Measurements from ENCODE around the gene BATF.

Gene BATF

GRCh38 chr14:75492832-75493591, 29.3 kb upstream of the BATF start:
- Histone ChIP-seq H3K36me3 (ENCODE audit: control insufficient read depth, insufficient read depth, low read length) (no peaks in the 10 kb centered on the region), H3K27me3 (ENCODE audit: control insufficient read depth, insufficient read depth, low read length) (no peaks in the 10 kb centered on the region), H3K4me3 (ENCODE audit: low read length) (no peak overlapping the region), H3K9ac (ENCODE audit: low read length) (no peak overlapping the region), H3K27ac (ENCODE audit: low read depth, low read length) (no peak overlapping the region), H3K4me1 (ENCODE audit: control insufficient read depth, insufficient read depth, low read length) (no peaks in the 10 kb centered on the region)

- H3K27ac ChIP-seq (ENCODE audit: low read depth, low read length): no peak overlapping the region
- H3K4me1 ChIP-seq (ENCODE audit: control insufficient read depth, insufficient read depth, low read length): no peaks in the 10 kb centered on the region
- H3K4me3 ChIP-seq (ENCODE audit: low read length): no peak overlapping the region
- H3K27me3 ChIP-seq (ENCODE audit: control insufficient read depth, insufficient read depth, low read length): no peaks in the 10 kb centered on the region
- H3K36me3 ChIP-seq (ENCODE audit: control insufficient read depth, insufficient read depth, low read length): no peaks in the 10 kb centered on the region
- no peak overlapping the region for H3K9ac ChIP-seq (ENCODE audit: low read length)
Measured at GRCh38 chr14:75493592-75494087, 28.6 kb upstream of the BATF start.

- H3K36me3 ChIP-seq (ENCODE audit: control insufficient read depth, insufficient read depth, low read length): no peaks in the 10 kb centered on the region
- H3K9ac ChIP-seq (ENCODE audit: low read length): no peak overlapping the region
- no peak overlapping the region for H3K4me3 ChIP-seq (ENCODE audit: low read length)
- no peaks in the 10 kb centered on the region for H3K4me1 ChIP-seq (ENCODE audit: control insufficient read depth, insufficient read depth, low read length)
- no peaks in the 10 kb centered on the region for H3K27me3 ChIP-seq (ENCODE audit: control insufficient read depth, insufficient read depth, low read length)
- H3K27ac ChIP-seq (ENCODE audit: low read depth, low read length): no peak overlapping the region
Measured at GRCh38 chr14:75494896-75495295, 27.4 kb upstream of the BATF start.

- Histone ChIP-seq H3K27me3 (ENCODE audit: control insufficient read depth, insufficient read depth, low read length) (no peaks in the 10 kb centered on the region), H3K36me3 (ENCODE audit: control insufficient read depth, insufficient read depth, low read length) (no peaks in the 10 kb centered on the region), H3K27ac (ENCODE audit: low read depth, low read length) (no peak overlapping the region), H3K4me3 (ENCODE audit: low read length) (no peak overlapping the region), H3K4me1 (ENCODE audit: control insufficient read depth, insufficient read depth, low read length) (no peaks in the 10 kb centered on the region), H3K9ac (ENCODE audit: low read length) (no peak overlapping the region)
Measured at GRCh38 chr14:75495399-75495798, 26.9 kb upstream of the BATF start.

- no peak overlapping the region for H3K4me3 ChIP-seq (ENCODE audit: low read length)
- no peaks in the 10 kb centered on the region for H3K27me3 ChIP-seq (ENCODE audit: control insufficient read depth, insufficient read depth, low read length)
- no peaks in the 10 kb centered on the region for H3K36me3 ChIP-seq (ENCODE audit: control insufficient read depth, insufficient read depth, low read length)
- H3K4me1 ChIP-seq (ENCODE audit: control insufficient read depth, insufficient read depth, low read length): no peaks in the 10 kb centered on the region
- no peak overlapping the region for H3K27ac ChIP-seq (ENCODE audit: low read depth, low read length)
- H3K9ac ChIP-seq (ENCODE audit: low read length): no peak overlapping the region
Measured at GRCh38 chr14:75495882-75496281, 26.4 kb upstream of the BATF start.

GRCh38 chr14:75496755-75497154, 25.5 kb upstream of the BATF start:
- Histone ChIP-seq H3K27me3 (ENCODE audit: control insufficient read depth, insufficient read depth, low read length) (no peaks in the 10 kb centered on the region), H3K4me1 (ENCODE audit: control insufficient read depth, insufficient read depth, low read length) (no peaks in the 10 kb centered on the region), H3K4me3 (ENCODE audit: low read length) (no peak overlapping the region), H3K27ac (ENCODE audit: low read depth, low read length) (no peak overlapping the region), H3K36me3 (ENCODE audit: control insufficient read depth, insufficient read depth, low read length) (no peaks in the 10 kb centered on the region), H3K9ac (ENCODE audit: low read length) (no peak overlapping the region)

GRCh38 chr14:75497191-75497590, 25.1 kb upstream of the BATF start:
- no peak overlapping the region for H3K9ac ChIP-seq (ENCODE audit: low read length)
- no peak overlapping the region for H3K27ac ChIP-seq (ENCODE audit: low read depth, low read length)
- no peak overlapping the region for H3K4me3 ChIP-seq (ENCODE audit: low read length)
- no peaks in the 10 kb centered on the region for H3K36me3 ChIP-seq (ENCODE audit: control insufficient read depth, insufficient read depth, low read length)
- no peaks in the 10 kb centered on the region for H3K4me1 ChIP-seq (ENCODE audit: control insufficient read depth, insufficient read depth, low read length)
- H3K27me3 ChIP-seq (ENCODE audit: control insufficient read depth, insufficient read depth, low read length): no peaks in the 10 kb centered on the region

- Histone ChIP-seq H3K27me3 (ENCODE audit: control insufficient read depth, insufficient read depth, low read length) (no peaks in the 10 kb centered on the region), H3K4me1 (ENCODE audit: control insufficient read depth, insufficient read depth, low read length) (no peaks in the 10 kb centered on the region), H3K27ac (ENCODE audit: low read depth, low read length) (no peak overlapping the region), H3K9ac (ENCODE audit: low read length) (no peak overlapping the region), H3K36me3 (ENCODE audit: control insufficient read depth, insufficient read depth, low read length) (no peaks in the 10 kb centered on the region), H3K4me3 (ENCODE audit: low read length) (no peak overlapping the region)
Measured at GRCh38 chr14:75497701-75498100, 24.6 kb upstream of the BATF start.

- Histone ChIP-seq H3K27ac (ENCODE audit: low read depth, low read length) (no peak overlapping the region), H3K4me1 (ENCODE audit: control insufficient read depth, insufficient read depth, low read length) (no peaks in the 10 kb centered on the region), H3K9ac (ENCODE audit: low read length) (no peak overlapping the region), H3K4me3 (ENCODE audit: low read length) (no peak overlapping the region), H3K27me3 (ENCODE audit: control insufficient read depth, insufficient read depth, low read length) (no peaks in the 10 kb centered on the region), H3K36me3 (ENCODE audit: control insufficient read depth, insufficient read depth, low read length) (no peaks in the 10 kb centered on the region)
Measured at GRCh38 chr14:75499084-75499875, 23.0 kb upstream of the BATF start.

- H3K36me3 ChIP-seq (ENCODE audit: control insufficient read depth, insufficient read depth, low read length): no peaks in the 10 kb centered on the region
- H3K27ac ChIP-seq (ENCODE audit: low read depth, low read length): no peak overlapping the region
- no peak overlapping the region for H3K4me3 ChIP-seq (ENCODE audit: low read length)
- no peaks in the 10 kb centered on the region for H3K27me3 ChIP-seq (ENCODE audit: control insufficient read depth, insufficient read depth, low read length)
- H3K4me1 ChIP-seq (ENCODE audit: control insufficient read depth, insufficient read depth, low read length): no peaks in the 10 kb centered on the region
- no peak overlapping the region for H3K9ac ChIP-seq (ENCODE audit: low read length)
Measured at GRCh38 chr14:75501080-75501479, 21.2 kb upstream of the BATF start.

GRCh38 chr14:75504411-75504810, 17.9 kb upstream of the BATF start:
- no peaks in the 10 kb centered on the region for H3K27me3 ChIP-seq (ENCODE audit: control insufficient read depth, insufficient read depth, low read length)
- H3K36me3 ChIP-seq (ENCODE audit: control insufficient read depth, insufficient read depth, low read length): no peaks in the 10 kb centered on the region
- no peaks in the 10 kb centered on the region for H3K4me1 ChIP-seq (ENCODE audit: control insufficient read depth, insufficient read depth, low read length)
- no peak overlapping the region for H3K9ac ChIP-seq (ENCODE audit: low read length)
- H3K27ac ChIP-seq (ENCODE audit: low read depth, low read length): no peak overlapping the region
- no peak overlapping the region for H3K4me3 ChIP-seq (ENCODE audit: low read length)

GRCh38 chr14:75506930-75507329, 15.3 kb upstream of the BATF start:
- Histone ChIP-seq H3K27ac (ENCODE audit: low read depth, low read length) (no peak overlapping the region), H3K4me1 (ENCODE audit: control insufficient read depth, insufficient read depth, low read length) (no peaks in the 10 kb centered on the region), H3K36me3 (ENCODE audit: control insufficient read depth, insufficient read depth, low read length) (no peaks in the 10 kb centered on the region), H3K4me3 (ENCODE audit: low read length) (no peak overlapping the region), H3K27me3 (ENCODE audit: control insufficient read depth, insufficient read depth, low read length) (no peaks in the 10 kb centered on the region), H3K9ac (ENCODE audit: low read length) (no peak overlapping the region)
